ENCODE data around the gene PCGF3.
"Not testable (repeated sequence)": the region's sequence is repeated elsewhere in the genome, so short reads cannot be mapped to it uniquely, and the experiment has no call there.

The PCGF3 gene

DNA sequence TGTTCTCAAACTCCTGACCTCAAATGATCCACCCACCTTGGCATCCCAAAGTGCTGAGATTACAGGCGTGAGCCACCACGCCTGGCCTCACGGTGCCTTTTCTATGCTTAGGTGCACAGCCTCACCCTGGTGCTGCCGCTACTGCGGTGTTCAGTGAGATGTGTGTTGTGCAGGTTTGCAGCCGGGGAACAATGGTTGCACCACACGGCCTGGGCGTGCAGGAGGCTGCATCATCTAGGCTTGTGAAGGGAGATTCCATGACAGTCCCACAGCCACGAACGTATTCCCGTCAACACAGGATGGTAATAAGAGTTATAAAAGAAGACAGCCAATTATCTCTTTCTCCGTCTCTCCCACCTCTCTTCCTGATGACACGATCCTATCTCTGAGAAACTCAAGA, 98.3 kb downstream of the PCGF3 start:
- H3K27ac ChIP-seq, result no peak overlapping the region
- no peak for TF ChIP-seq ZFX (IDR thresholded peaks at IDR 0.05; ENCODE audit: borderline replicate concordance)
- TF ChIP-seq, protein P1, sequence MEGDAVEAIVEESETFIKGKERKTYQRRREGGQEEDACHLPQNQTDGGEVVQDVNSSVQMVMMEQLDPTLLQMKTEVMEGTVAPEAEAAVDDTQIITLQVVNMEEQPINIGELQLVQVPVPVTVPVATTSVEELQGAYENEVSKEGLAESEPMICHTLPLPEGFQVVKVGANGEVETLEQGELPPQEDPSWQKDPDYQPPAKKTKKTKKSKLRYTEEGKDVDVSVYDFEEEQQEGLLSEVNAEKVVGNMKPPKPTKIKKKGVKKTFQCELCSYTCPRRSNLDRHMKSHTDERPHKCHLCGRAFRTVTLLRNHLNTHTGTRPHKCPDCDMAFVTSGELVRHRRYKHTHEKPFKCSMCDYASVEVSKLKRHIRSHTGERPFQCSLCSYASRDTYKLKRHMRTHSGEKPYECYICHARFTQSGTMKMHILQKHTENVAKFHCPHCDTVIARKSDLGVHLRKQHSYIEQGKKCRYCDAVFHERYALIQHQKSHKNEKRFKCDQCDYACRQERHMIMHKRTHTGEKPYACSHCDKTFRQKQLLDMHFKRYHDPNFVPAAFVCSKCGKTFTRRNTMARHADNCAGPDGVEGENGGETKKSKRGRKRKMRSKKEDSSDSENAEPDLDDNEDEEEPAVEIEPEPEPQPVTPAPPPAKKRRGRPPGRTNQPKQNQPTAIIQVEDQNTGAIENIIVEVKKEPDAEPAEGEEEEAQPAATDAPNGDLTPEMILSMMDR (IDR thresholded peaks at IDR 0.05), result no peak

DNA sequence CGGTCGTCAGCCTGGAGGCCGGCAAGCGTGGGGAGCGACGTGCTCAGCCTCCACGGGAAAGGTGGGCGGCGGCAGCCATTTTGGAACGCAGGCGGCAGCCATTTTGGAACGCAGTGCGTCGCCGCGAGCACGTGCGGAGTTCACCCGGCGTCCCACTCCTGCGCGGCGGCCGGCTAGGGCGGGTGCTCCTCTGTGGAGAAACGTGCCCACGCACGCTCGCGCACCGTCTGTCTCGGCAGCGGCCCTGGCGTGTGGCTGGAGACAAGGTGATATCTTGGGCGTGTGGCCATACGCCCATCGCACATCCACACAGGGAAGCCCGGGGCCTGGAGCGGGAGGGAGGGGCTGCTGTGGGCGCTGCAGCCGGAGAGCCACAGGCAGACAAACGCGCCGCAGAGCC, 99.2 kb downstream of the PCGF3 start:
- TF ChIP-seq, protein P1 (IDR thresholded peaks at IDR 0.05), result no peak
- no peak for TF ChIP-seq ZFX (IDR thresholded peaks at IDR 0.05; ENCODE audit: borderline replicate concordance)
- H3K27ac ChIP-seq, result no peak overlapping the region

DNA sequence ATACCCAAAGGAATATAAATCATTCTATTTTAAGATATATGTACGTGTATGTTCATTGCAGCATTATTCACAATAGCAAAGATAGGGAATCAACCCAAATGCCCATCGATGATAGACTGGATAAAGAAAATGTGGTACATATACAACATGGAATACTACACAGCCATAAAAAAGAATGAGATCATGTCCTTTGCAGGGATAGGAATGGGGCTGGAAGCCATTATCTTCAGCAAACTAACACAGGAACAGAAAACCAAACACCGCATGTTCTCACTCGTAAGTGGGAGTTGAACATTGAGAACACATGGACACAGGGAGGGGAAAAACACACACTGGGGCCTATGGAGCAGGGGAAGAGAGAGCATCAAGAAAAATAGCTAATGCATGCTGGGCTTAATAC, 101.3 kb downstream of the PCGF3 start:
- H3K27ac ChIP-seq, result not testable (repeated sequence)

DNA sequence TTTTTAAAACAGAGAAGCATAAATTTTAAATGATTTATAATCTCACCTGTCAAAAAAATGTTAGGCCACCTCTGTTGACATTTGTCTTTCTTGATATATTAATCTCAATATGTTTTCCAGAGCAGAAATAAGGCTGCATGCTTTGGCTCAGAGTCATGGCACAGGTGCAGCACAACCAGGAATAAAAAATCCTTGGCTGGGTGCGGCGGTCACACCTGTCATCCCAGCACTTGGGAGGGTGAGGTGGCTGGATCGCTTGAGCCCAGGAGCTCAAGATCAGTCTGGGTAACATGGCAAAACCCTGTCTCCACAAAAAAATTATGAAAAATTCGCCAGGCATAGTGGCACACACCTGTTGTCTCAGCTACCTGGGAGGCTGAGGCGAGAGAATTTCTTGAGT, 102.2 kb downstream of the PCGF3 start:
- no peak for TF ChIP-seq ZFX (IDR thresholded peaks at IDR 0.05; ENCODE audit: borderline replicate concordance)
- TF ChIP-seq, protein P1 (IDR thresholded peaks at IDR 0.05), result no peak
- no peak overlapping the region for H3K27ac ChIP-seq

DNA sequence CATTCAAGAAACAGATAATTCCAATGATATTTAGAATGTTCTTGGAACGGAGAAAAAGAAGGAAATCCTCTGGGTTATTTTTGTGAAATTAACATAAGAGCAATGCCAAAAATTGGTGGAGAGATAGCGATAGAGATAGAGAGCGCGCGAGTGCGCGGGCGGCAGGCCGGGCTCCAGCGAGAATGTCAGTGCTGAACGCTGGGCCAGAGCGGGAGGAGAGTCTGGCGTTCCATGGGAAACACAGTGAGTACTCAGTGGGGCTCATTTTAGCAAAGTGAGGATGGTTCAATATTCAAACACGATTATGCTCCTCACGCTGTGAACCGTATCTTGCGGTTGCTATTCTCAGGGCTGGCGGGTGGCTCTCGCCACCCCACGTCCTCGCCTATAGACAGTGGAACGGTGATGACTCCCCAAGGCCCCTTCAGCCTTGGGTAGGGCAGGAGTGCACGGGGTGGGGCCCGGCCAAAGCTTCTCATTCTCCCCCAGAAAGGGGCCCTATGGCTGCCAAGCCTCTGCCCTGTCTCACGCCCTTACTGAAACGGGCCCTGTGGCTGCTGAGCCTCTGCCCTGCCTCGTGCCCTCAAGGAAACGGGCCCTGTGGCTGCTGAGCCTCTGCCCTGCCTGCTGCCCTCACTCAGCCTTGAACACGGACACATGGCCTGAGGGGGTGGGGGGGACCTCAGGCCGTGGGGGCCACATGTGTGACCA, 103.4 kb downstream of the PCGF3 start:
- H3K27ac ChIP-seq, result no peak overlapping the region
- TF ChIP-seq ZFX (IDR thresholded peaks at IDR 0.05; ENCODE audit: borderline replicate concordance), result no peak
- TF ChIP-seq, protein P1 (IDR thresholded peaks at IDR 0.05), result no peak

DNA sequence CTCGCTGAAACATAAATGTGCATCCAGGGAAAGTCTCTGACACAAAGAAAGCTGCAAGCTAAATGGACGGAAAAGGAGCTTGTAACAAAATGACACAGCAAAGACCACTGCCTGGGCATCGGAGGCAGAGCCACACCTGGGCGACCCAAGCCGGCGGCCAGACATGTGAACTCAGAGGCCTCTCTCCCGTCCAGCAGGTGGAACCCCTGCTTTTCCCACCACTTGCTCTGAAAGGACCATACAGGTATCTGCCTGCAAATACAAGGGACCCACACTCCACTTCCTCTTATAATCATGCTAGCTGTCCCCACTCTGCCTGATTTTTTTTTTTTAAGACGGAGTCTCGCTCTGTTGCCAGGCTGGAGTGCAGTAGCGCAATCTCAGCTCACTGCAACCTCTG, 108.3 kb downstream of the PCGF3 start:
- no peak for TF ChIP-seq ZFX (IDR thresholded peaks at IDR 0.05; ENCODE audit: borderline replicate concordance)
- TF ChIP-seq, protein P1 (IDR thresholded peaks at IDR 0.05), result no peak
- no peak overlapping the region for H3K27ac ChIP-seq

DNA sequence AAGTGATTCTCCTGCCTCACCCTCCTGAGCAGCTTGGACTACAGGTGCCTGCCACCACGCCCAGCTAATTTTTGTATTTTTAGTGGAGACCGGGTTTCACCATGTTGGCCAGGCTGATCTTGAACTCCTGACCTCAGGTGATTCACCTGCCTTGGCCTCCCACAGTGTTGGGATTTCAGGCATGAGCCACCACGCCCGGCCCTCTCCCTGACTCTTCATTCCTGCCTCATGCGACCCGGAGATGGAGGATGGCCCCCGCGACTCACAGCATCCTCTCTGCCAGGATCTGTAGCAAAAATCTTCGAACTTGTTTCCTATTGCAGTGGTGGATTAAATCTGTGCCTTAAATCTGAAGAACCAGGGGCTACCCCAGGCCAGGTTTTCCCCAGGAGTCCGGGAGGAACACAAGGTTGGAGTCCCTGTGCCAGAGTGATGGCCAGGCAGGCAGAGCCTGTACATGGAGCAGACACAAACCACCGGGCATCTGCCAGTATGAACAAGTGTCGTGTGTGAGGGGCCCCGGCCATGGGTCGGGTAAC, 108.7 kb downstream of the PCGF3 start:
- TF ChIP-seq ZFX (IDR thresholded peaks at IDR 0.05; ENCODE audit: borderline replicate concordance), result no peak
- TF ChIP-seq, protein P1 (IDR thresholded peaks at IDR 0.05), result no peak
- H3K27ac ChIP-seq, result no peak overlapping the region

All from 22Rv1 (cell line).